ENCODE measurements around the gene NFIX. TPM values are rescaled to one million over a fixed set of nuclear protein-coding genes. Genes with fewer than 3 reads are reported as not detected.
A peak's percentile ranks its signal among the peaks of the same experiment; 100 is the strongest.

NFIX gene
- total and polyA plus RNA-seq, 5 experiments from 2014 or later: 0.68 to 8.6 (median 3.2) TPM; not detected in 1

DNA sequence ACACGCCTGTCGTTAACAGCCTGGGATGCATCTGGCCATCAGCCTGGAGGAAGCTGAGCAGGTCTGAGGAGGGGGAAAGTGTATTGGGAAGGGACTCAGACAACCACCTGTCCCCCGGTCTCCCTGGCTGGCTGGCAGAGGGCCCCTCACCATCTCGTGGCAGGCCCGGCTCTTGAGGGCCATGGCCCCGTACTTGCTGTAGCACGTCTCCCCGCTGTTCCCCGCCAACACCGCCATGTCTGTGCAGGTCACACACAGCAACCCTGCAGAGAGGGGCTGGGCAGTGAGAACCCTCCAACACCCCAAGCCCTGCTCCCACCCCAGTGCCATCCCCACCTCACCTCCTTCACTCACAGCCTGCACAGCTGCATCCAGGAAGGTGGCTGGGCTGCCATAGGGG is 117.3 kb downstream of the NFIX start:
- H3K4me1 Mint-ChIP-seq: peaks cover 3 to 23% (median 21%) of the 10 kb centered on the region in 4 donors
- POLR2A ChIA-PET: interaction anchor here (0.9 to 1.3 kb wide), 3 partner anchors 12 to 40 kb away, joined by 3 to 5 read pairs (median 3); no protein-coding TSS in a partner anchor
- H3K27me3 Mint-ChIP-seq: no peaks in the 10 kb centered on the region
- H3K27ac Mint-ChIP-seq: peak overlapping the region in 1 of 10 donors; percentile 34
- peaks cover 0 to 27% (median 1%) of the 10 kb centered on the region in 3 donors for H3K36me3 Mint-ChIP-seq
- no peak overlapping the region for H3K4me3 Mint-ChIP-seq
- H3K9me3 Mint-ChIP-seq: no peaks in the 10 kb centered on the region
- DNase-seq (no peak), ATAC-seq (no peak)

DNA sequence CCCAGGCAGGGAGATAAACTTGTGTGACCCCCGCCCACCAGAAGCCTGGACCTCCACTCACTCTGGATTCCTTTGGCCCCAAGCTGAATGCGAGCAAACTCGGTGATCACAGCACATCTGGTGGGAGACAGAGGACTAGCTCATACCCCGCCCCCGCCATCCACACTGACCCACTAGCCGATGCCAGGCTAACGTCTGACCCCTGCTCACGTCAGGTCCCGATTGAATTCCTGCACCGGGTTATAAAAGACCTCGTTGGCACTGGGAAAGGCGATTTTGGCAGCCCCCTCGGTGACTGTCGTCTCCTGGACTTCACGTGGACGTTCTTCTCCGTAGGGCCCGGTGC is 120.6 kb downstream of the NFIX start:
- H3K4me1 Mint-ChIP-seq: peaks cover 15 to 47% (median 43%) of the 10 kb centered on the region in 4 donors
- peaks cover 0 to 23% (median 0%) of the 10 kb centered on the region in 3 donors for H3K36me3 Mint-ChIP-seq
- DNase-seq: no peak
- H3K27me3 Mint-ChIP-seq: no peaks in the 10 kb centered on the region
- ATAC-seq: no peak
- H3K4me3 Mint-ChIP-seq: peak overlapping the region; percentile 86 to 99 (median 98)
- H3K27ac Mint-ChIP-seq: peak overlapping the region; percentile 66 to 98 (median 94)
- POLR2A ChIA-PET: interaction anchor here (0.6 to 5.4 kb wide), 5 partner anchors 11 to 91 kb away, joined by 4 to 68 read pairs (median 15); partner anchors contain the start of genes IER2, LYL1 and STX10
- no peaks in the 10 kb centered on the region for H3K9me3 Mint-ChIP-seq

DNA sequence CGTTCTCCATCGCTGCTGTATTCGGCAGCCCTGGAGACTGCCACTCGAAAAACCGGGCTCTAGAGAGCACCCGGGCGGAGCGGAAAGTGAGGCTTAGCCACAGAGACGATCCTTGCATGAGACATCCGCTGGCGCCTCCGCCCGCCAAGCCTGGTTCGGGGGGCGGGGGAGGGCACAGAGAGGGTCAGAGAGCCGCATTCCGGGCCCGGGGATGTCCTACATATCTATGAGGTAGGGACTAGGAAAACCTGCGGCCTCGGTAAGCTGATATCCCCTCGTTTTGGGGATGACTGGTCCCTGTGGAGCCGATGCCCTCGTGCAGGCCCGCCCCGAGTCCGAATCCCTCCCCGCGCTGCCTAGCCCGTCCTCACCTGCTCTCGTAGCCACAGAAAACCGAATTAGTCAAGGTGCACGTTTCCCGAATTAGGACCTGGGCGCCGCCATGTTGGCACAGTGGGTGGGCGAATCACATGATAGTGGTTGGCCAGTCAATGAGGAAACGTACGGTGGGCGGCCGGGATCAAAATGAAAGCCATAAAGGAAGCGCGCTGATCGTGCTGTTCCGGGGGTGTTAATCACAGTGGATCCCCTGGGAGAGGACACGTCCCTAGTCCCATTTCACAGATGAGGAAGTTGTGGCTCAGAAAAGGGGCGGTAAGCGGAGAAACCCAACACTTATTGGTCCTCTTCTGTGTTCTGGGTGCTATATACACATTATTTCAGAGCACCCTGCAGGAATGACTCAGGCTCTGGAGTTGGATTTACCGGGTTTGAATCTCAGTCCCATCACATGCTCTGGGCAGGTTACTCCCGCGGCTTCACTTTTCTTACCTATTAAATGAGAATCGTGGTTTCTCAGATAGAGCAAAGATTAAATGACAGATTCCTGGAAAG is 121.3 kb downstream of the NFIX start, which contains the start of gene TRMT1:
TSS of gene TRMT1 (minus strand) at position 459 of the 894 bp plus-strand sequence. CDS start at position 118, 341 bp downstream.
- Mint-ChIP-seq H3K27me3 (no peaks in the 10 kb centered on the region), H3K4me1 (peaks cover 19 to 53% (median 48%) of the 10 kb centered on the region in 4 donors), H3K9me3 (no peaks in the 10 kb centered on the region), H3K36me3 (peaks cover 0 to 23% (median 0%) of the 10 kb centered on the region in 3 donors), H3K27ac (peak within 1 kb of the TSS; percentile 92 to 98 (median 94)), H3K4me3 (peak within 1 kb of the TSS; percentile 86 to 99 (median 98))
- POLR2A ChIA-PET: interaction anchor here (0.6 to 5.4 kb wide), 11 partner anchors 12 to 977 kb away, joined by 3 to 68 read pairs (median 6); partner anchors contain the start of genes IER2, LYL1 and STX10
- peak; percentile 62 to 66 for ATAC-seq
- DNase-seq: peak; percentile 74 to 95 (median 86)

DNA sequence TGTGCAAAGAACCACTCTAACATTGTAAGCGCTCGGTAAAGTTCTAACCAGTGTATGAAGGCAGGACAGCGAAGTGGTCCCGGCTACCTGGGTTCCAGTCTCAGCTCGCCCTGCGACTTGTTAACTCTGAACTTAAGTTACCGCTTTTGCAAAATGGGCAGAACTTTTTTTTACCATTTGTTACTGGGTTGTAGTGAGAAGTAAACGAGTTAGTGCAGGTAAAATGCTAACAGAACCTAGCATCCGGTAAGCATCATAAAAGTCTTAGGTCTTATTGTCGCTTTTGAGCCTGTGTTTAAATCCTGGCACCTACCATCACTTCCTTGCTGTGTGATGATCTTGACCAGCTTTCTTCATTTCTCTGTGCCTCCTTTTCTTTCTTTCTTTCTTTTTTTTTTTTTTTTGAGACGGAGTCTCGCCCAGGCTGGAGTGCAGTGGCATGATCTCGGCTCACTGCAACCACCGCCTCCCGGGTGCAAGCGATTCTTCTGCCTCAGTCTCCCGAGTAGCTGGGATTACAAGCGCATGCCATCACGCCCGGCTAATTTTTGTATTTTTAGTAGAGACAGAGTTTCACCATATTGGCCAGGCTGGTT is 122.0 kb downstream of the NFIX start:
- Mint-ChIP-seq H3K4me3 (peak overlapping the region; percentile 86 to 99 (median 98)), H3K27me3 (no peaks in the 10 kb centered on the region), H3K36me3 (peaks cover 0 to 18% (median 0%) of the 10 kb centered on the region in 3 donors), H3K9me3 (no peaks in the 10 kb centered on the region), H3K27ac (peak overlapping the region; percentile 92 to 98 (median 94)), H3K4me1 (peaks cover 22 to 60% (median 56%) of the 10 kb centered on the region in 4 donors)
- ATAC-seq: peak; percentile 42 to 43
- POLR2A ChIA-PET: interaction anchor here (0.5 to 5.4 kb wide), 20 partner anchors 11 to 1308 kb away, joined by 3 to 68 read pairs (median 5); partner anchors contain the start of genes IER2, LYL1 and STX10
- peak in 2 of 10 donors; percentile 51 to 59 for DNase-seq

DNA sequence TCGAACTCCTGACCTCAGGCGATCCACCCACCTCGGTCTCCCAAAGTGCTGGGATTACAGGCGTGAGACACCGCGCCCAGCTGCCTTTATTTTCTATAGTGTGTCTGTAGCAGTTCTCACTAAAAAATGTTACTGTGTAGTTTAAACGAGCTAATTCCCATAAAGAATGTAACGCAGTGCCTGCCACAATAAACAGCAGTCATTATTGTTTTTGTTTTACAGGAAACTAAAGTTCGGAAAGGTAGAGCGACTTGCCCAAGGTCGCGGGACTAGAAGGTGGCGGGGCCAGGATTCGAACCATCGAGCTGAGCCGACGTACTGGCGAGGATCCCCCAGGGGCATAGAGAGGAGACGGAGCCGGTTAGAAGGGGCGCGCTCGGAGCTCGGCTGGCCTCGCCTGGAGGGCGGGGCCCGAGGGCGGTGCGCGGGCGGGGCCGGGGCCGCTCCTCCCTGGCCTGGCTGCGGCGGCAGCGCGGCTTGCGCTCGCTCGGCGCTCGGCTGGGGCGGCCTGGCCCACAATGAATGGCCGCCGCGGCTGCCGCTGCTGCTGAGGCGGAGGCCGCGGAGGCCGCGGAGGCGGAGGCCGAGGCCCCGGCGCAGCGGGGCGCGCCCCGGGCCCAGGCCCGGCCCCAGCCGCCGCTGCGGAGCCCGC is 122.6 kb downstream of the NFIX start, which contains the start of gene NACC1:
TSS of gene NACC1 (plus strand) at position 493 of the 652 bp plus-strand sequence. CDS start 16,944 bp downstream, outside the sequence.
- POLR2A ChIA-PET: interaction anchor here (0.5 to 5.4 kb wide), 19 partner anchors 11 to 1307 kb away, joined by 3 to 68 read pairs (median 5); partner anchors contain the start of genes IER2, LYL1, RAD23A and STX10
- H3K9me3 Mint-ChIP-seq: no peaks in the 10 kb centered on the region

DNA sequence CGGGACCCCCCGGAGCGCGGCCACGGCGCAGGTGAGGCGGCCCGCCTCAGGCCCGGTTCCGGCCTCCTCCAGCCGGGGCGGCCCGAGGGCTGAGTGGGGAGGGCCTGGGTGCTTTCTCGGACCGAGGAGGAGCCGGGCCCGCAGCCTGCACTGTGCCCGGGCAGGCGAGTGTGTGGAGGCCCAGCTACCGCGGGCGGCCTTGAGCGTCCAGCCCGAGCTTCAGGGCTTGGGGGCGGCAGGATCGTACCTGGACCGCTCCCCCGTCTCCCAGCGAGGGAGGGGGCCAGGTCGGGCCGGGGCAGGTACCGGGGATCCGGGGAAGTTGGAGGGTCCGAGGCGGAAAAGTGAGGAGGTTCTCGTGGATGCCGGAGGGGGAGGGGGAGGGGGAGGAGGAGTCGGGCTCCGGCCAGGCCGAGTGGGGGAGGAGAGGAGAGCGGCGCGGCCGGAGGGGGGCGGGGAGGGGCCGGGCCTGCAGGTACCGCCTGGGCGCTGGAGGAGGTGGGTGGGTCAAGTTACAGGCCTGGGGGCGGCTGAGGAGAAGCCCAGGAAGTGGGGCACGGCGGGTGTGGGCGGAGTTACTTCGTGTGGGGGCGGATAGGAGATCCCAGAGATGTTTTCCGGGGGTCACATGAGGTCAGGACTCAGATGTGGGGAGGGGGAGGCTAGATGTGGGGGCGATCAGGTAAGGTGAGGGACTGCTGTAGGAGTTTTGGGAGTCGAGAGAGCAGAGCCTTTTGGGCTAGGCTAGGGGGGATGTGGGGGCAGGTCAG is 123.3 kb downstream of the NFIX start:
- Mint-ChIP-seq H3K36me3 (peaks cover 0 to 12% (median 0%) of the 10 kb centered on the region in 3 donors), H3K27ac (peak overlapping the region in 9 of 10 donors; percentile 56 to 96 (median 79)), H3K4me1 (peaks cover 29 to 65% (median 63%) of the 10 kb centered on the region in 4 donors), H3K9me3 (no peaks in the 10 kb centered on the region), H3K4me3 (peak overlapping the region; percentile 74 to 93 (median 82)), H3K27me3 (no peaks in the 10 kb centered on the region)
- no peak for ATAC-seq
- POLR2A ChIA-PET: interaction anchor here (0.6 to 5.4 kb wide), 16 partner anchors 9 to 184 kb away, joined by 3 to 68 read pairs (median 4); partner anchors contain the start of genes IER2, LYL1, RAD23A and STX10
- peak in 3 of 10 donors; percentile 19 to 75 (median 44) for DNase-seq

More for the DNA sequence above, 122.6 kb downstream of the NFIX start, which contains the start of gene NACC1:
- Mint-ChIP-seq H3K27me3 (no peaks in the 10 kb centered on the region), H3K27ac (peak within 1 kb of the TSS; percentile 92 to 98 (median 94)), H3K4me1 (peaks cover 26 to 65% (median 61%) of the 10 kb centered on the region in 4 donors), H3K4me3 (peak within 1 kb of the TSS; percentile 86 to 99 (median 98)), H3K36me3 (peaks cover 0 to 13% (median 0%) of the 10 kb centered on the region in 3 donors)
- ATAC-seq (peak; percentile 76 to 83), DNase-seq (peak; percentile 83 to 92 (median 88))

DNA sequence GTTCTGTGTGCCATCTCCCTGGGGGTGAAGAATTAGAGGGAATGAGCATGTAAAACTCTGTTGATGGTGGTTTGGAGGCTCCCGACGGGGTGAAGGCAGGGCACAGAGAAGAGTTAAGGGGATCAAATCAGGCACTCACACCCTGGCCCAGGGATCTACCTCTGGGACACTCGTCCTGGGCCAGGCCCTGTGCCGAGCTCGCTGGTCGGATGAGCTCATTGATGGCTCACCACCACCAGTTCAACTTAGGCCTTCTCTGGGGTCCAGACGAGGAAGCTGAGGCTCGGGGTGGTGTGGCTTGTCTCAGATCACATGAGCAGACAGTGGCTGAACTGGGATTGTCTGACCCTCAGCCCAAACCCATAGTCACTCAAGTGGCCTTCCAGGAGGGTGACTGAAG is 124.4 kb downstream of the NFIX start:
- DNase-seq (no peak), ATAC-seq (no peak)
- Mint-ChIP-seq H3K36me3 (peaks cover 0 to 8% (median 0%) of the 10 kb centered on the region in 3 donors), H3K4me1 (peaks cover 29 to 70% (median 65%) of the 10 kb centered on the region in 4 donors), H3K9me3 (no peaks in the 10 kb centered on the region), H3K27me3 (no peaks in the 10 kb centered on the region), H3K4me3 (peak overlapping the region; percentile 74 to 93 (median 82)), H3K27ac (peak overlapping the region in 9 of 10 donors; percentile 43 to 96 (median 82))
- POLR2A ChIA-PET: interaction anchor here (0.6 to 5.4 kb wide), 9 partner anchors 8 to 162 kb away, joined by 3 to 68 read pairs (median 3); partner anchors contain the start of gene LYL1

DNA sequence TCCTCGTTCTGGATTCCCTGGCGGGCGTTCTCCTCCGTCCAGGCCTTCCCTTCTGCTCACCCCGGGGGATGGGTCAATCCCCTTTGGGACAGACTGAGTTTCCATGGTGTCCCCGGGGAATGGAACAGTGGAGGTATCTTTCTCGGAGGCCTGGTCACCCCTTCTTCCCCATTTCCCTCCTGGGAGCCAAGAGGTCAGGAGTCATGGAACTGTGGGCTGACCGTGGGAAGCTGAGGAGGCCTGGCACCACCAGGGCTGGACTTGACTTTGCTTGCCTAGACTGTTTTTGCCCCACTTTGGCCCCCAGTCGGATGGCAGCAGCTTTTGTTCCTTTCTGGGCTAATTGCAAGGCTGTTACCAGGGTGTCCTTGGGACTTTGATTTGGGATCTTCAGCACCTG is 124.8 kb downstream of the NFIX start:
- Mint-ChIP-seq H3K4me1 (peaks cover 29 to 69% (median 64%) of the 10 kb centered on the region in 4 donors), H3K36me3 (peaks cover 0 to 11% (median 0%) of the 10 kb centered on the region in 3 donors), H3K27me3 (no peaks in the 10 kb centered on the region), H3K9me3 (no peaks in the 10 kb centered on the region), H3K4me3 (peak overlapping the region in 7 of 10 donors; percentile 74 to 93 (median 79)), H3K27ac (peak overlapping the region in 6 of 10 donors; percentile 24 to 79 (median 56))
- DNase-seq (no peak), ATAC-seq (no peak)
- POLR2A ChIA-PET: interaction anchor here (0.6 to 5.4 kb wide), 5 partner anchors 11 to 37 kb away, joined by 3 to 67 read pairs (median 3); partner anchors contain the start of gene LYL1

DNA sequence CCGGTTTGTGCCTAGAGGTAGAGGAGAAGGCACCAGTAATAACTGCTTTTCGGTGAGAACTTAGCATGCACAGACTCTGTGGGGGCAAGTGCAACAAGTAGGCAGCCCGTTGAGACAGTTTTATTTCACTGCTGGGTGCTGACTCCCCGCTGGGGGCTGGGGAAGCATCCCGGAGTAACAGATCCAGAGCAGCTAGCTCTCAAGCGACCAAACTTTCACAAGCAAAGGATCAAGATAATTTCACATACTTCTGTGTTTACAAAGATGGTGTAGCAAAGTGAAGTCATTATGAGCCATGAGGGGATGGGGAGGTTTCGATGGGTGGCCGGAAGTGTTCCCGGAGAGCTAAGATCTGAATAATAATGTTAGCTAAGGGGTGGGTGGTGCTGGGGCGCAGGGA is 125.5 kb downstream of the NFIX start:
- peaks cover 0 to 14% (median 0%) of the 10 kb centered on the region in 3 donors for H3K36me3 Mint-ChIP-seq
- no peaks in the 10 kb centered on the region for H3K9me3 Mint-ChIP-seq
- DNase-seq (no peak), ATAC-seq (no peak)
- H3K27me3 Mint-ChIP-seq: no peaks in the 10 kb centered on the region
- H3K4me3 Mint-ChIP-seq: peak overlapping the region in 6 of 10 donors; percentile 14 to 90 (median 62)
- POLR2A ChIA-PET: interaction anchor here (0.8 kb wide), 1 partner anchor 37 kb away, joined by 3 read pairs; no protein-coding TSS in a partner anchor
- H3K27ac Mint-ChIP-seq: peak overlapping the region in 8 of 10 donors; percentile 18 to 73 (median 42)
- peaks cover 29 to 64% (median 58%) of the 10 kb centered on the region in 4 donors for H3K4me1 Mint-ChIP-seq

DNA sequence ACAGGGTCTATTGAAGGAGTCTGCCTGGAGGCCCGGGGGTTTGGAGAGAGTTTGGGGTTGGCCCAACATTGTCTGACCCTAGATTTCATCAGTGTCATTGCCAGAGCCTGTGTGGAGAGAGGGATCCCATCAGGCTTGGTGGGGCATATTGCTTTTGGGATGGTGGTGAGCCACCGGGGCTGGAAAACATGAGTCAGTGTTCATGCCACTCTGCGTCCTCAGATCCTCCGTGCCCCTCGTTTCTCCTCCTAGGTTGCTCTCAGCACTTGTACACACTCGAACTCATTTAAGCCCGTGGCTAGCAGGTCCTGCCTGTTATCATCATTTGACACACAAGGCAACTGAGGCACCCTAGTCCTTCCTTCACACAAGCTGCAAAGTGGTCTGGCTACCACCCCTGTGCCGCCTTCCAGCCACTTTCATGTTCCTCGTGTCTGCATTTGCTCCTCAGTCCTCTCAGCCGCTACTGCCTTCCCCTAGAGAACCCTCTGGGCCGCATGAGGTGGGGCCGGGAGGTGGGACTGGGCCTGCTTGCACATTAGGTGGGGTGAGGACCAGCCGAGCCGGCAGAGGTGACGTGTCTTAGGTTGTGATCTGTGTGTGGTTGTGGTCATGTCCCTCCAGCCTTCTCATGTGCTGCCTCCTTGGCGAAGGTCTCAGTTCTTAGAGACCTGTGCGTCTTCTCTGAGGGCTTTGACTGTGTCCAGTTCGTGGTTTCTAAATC is 126.4 kb downstream of the NFIX start:
- no peaks in the 10 kb centered on the region for H3K27me3 Mint-ChIP-seq
- H3K36me3 Mint-ChIP-seq: peaks cover 0 to 17% (median 0%) of the 10 kb centered on the region in 3 donors
- peak overlapping the region in 5 of 10 donors; percentile 12 to 70 (median 33) for H3K4me3 Mint-ChIP-seq
- peak overlapping the region in 7 of 10 donors; percentile 22 to 80 (median 52) for H3K27ac Mint-ChIP-seq
- POLR2A ChIA-PET: no interaction called here
- ATAC-seq (no peak), DNase-seq (no peak)
- H3K4me1 Mint-ChIP-seq: peaks cover 26 to 56% (median 50%) of the 10 kb centered on the region in 4 donors
- no peaks in the 10 kb centered on the region for H3K9me3 Mint-ChIP-seq
